Ureter (tissue), 1 donor: ENCODE results near the gene CNOT6. TPM values are rescaled to one million over a fixed set of nuclear protein-coding genes. Genes with fewer than 3 reads are reported as not detected.

Experiments used
- DNase-seq: peaks from one replicate; pipeline ENCODE4 v3.0.0-alpha.2; 2020; ENCODE audit warnings: low spot score
- total RNA-seq: library from RNA; stranded (reverse); gene quantifications from one replicate; pipeline ENCODE4 v1.2.4, GENCODE V29; 2023
- donor health status: DM: yes; HTN: yes; CAD: no.

The CNOT6 gene
- total RNA-seq, 1 donor from 2014 or later: 29.6 TPM

DNA sequence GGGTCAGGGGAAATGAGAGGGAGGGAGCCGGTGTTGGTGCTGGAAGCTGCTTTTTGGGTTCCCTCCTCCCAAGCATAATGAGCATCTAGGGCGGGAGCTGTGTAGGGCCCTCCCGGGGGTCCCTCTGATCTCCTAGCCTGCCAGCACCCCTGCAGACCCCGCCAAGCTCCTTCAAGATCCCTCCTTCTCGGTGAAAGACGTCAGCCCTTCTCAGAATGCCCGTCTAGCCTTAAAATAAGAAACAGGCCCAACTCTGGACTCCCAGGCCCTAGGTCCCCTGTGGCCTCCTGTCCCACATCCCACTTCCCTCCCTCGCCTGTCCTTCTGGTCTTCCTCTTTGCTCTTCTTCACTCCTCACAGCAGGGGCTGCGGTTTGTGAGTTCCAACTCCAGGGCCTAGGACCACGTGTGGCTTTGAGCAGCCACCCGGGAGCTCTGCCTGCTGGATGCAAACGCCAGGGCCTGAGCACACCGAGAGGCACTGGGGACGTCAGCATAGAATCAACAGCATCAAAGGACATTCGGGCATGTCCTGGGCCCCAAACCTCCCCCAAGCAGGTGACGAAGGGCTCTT is 105.9 kb downstream of the CNOT6 start:
- DNase-seq: peak; percentile 23

GRCh38 chr5:180600554-180601041 is 106.4 kb downstream of the CNOT6 start:
- DNase-seq: peak; percentile 26

- DNase-seq: peak; percentile 38
Observed at GRCh38 chr5:180601591-180602480, 107.7 kb downstream of the CNOT6 start.

DNA sequence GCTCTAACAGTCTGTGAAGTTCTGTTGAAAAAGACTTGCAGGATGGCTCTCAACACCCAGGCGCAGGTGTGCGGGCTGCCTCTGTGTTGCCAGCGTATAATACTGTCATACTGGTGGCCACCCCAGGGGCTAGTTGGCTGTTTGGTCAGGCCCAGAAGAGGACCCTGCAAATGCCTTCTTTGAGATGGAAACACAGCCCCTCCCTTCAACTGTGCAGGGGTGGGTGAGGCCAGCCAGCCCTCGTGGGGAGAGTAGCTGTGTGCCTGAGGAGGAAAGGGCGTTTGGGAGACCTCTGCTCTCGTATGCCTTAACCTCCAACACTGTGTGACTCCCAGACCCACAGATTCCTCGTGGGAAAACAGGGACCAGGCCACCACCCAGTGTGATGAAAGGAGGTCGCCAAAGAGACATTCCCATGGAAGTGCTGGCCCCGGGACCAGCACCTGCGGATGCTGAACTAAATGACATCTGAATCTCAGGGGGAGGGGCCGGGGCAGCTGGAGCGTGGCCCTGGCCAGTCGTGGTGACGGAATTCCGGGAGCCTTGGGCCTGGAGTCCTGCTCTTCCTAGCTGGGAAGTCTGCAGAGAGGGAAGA is 108.4 kb downstream of the CNOT6 start:
- no peak for DNase-seq

DNA sequence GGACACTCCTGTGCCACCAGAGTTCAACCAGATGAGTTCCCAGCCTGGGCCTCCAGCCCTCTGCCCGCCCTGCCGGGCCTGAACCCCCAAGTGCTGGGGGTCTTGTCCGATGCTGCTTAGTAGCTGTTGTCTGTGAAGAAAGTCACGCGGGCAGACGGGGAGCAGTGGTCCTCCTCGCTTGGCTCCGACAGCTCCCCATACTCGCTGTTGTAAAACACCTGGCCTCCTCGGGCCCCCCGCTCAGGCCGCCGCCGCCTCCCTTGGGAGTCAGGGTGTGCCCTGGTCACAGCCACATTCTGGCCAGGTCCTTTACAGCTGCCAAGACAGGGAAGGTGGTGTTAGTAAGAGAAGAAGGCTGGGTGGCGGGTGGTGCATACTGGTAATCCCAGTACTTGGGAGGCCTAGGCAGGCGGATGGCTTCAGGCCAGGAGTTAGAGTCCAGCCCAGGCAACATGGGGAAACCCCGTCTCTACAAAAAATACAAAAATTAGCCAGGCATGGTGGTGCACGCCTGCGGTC is 109.0 kb downstream of the CNOT6 start:
- no peak for DNase-seq

- DNase-seq: no peak
Observed at GRCh38 chr5:180604271-180604670, 110.1 kb downstream of the CNOT6 start.

DNA sequence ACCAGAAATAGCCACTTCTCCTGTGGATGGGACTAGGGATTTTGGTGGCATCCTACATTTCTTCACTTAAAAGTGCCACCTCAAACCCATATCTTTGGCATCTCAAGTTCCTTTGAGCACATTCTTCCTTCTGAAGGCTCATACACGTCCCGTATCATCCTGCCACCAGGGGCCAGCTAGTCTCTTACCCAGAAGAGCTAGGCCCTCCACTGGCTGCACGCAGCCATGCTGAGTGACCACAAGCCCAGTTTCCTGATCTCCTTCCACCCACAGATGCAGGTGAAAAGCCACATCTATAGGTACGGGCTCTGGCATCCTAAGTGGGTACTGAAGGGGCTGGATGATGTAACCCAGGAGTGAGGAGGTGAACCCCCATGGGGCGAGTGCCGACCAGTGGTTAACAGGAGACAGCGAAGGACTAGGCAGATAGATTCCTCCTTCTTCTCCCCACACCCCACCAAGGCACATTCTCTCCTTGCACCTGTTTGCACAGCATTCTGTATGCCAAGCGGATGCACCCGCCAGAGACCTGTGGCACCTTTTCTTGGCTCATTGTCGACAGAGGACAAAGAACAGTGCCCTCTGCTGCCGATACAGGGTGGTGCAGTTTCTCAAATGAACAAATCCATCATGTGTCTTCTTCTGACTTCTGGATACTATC is 111.5 kb downstream of the CNOT6 start:
- DNase-seq: no peak

- no peak for DNase-seq
Observed at GRCh38 chr5:180606215-180606785, 112.1 kb downstream of the CNOT6 start.

DNA sequence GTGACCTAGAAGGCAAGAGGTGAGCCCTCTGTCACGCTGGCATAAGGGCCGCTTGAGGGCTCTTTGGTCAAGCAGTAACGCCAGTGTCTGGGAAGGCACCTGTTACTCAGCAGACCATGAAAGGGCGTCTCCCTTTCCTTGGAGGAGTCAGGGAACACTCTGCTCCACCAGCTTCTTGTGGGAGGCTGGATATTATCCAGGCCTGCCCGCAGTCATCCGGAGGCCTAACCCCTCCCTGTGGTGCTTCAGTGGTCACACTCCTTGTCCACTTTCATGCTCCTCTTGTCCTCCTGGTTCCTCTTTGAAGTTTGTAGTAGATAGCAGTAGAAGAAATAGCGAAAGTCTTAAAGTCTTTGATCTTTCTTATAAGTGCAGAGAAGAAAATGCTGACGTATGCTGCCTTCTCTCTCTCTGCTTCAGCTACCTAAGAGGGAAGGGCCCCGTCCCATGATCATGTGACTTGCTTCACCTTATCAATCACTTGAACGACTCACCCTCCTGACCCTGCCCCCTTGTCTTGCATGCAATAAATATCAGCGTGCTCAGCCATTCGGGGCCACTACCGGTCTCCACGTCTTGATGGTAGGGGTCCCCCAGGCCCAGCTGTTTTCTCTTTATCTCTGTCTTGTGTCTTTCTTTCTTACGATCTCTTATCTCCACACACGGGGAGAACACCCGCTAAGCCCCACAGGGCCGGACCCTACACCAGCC is 113.8 kb downstream of the CNOT6 start:
- no peak for DNase-seq

GRCh38 chr5:180608572-180609310 is 114.6 kb downstream of the CNOT6 start:
- no peak for DNase-seq

- DNase-seq: no peak
Observed at GRCh38 chr5:180609386-180609785, 115.2 kb downstream of the CNOT6 start.

DNA sequence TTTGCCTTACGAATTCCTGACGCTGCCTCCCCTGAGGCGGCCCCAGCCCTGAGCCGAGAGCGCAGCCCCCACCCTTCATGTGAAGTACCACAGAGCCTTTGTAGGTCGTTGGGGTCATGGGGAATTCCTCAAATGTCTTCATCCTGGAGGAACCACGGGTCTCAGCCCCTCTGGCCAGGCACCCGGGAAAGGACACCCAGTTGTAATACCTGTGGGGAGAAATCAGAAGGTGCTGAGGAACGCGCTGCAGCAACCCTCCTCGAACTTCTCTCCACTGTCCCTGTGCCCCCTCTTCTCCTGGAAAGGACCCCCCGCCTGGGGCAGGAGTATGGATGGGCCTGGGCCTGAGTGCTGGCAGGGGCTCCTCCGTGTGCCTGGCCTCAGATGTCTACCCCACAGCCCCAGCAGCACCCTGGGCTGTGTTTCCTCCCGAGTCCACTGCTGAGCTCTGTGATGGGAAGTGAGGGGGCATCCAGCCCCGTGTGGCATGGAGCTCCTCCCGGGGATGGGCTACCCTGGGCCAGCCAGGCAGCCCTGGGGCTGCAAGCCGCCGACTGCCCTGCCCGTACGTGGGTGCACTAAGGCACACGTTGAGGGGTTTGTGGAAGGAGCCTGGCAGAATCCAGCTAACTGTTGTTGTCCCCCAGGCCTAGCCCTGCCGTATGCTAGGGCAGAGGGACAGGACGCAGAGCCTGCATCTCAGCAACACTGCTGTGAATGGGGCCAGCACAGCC is 115.8 kb downstream of the CNOT6 start:
- DNase-seq: no peak

- DNase-seq: no peak
Observed at GRCh38 chr5:180611140-180611850, 117.1 kb downstream of the CNOT6 start.

DNA sequence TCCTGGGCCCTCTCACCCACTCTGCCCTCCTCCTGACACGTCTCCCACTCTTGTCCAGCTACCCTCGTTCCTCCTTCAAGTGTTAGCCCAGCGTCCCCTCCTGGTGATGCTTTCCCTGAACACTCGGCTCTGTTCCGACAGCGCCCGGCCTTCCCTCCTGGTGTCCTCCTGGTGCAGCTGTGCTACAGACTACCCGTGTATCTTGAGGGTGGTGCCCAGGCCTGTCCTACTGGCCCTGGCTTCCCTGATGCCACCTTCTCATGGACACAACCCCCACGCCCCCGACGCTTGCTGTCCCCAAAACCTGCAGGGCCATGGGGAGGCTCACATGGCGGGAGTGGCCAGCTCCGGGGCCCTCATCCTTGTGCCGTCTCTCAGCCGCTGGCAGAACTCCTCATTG is 118.5 kb downstream of the CNOT6 start:
- no peak for DNase-seq

GRCh38 chr5:180613188-180613813 is 119.1 kb downstream of the CNOT6 start:
- no peak for DNase-seq

DNA sequence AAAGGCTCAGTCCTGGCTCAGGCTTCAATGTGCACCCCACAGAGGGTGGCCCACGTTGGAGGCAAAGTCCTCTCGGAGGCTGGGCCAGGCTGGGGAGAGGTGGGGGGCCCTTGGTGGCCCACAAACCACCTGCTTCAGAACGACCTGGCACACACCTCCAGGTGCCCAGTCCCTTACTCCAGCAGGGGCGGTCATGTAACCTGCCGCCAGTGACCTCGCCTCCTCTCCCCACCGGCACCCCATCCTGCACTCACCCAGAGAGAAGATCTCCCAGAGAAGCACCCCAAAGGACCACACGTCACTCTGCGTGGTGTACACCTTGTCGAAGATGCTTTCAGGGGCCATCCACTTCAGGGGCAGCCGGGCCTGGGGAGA is 119.6 kb downstream of the CNOT6 start:
- no peak for DNase-seq

DNA sequence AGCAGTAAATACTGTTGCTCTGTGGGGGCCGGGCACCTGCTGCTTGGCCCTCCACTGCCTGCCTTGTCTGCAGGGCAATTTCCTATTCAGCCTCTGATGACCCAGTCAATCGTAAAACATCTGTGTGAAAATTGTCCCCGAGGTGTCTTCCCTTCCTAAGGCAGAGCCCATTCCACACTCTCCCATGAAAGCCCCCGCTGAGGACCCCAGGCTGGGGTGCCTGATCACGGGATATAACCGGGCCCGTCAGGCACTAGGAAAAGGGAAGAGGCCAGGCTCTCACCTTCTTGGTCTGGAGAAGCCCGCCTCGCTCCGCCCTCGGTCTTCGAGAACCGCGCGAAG is 124.3 kb downstream of the CNOT6 start:
- no peak for DNase-seq

GRCh38 chr5:180618829-180619562 is 124.8 kb downstream of the CNOT6 start:
- no peak for DNase-seq
